CD4-positive, alpha-beta T cell (primary cell): ENCODE data around the gene KLK4. TPM values are rescaled to one million over a fixed set of nuclear protein-coding genes. Genes with fewer than 3 reads are reported as not detected.

Experiments used
- ATAC-seq: fragments of 200-7000 bp; cut with Tn5 transposase; one replicate; pipeline ENCODE4 v1.10.0; 2022; ENCODE audit warnings: mild to moderate bottlenecking; ENCODE audit not compliant: poor library complexity
- CTCF ChIA-PET: fragments of 350-600 bp; sonication (Branson Sonifier 250); formaldehyde crosslinking; loops from one replicate; lab custom pipeline; 2021; ENCODE audit warnings: antibody characterized with exemption, inconsistent platforms; lab: Charles Lee
- POLR2A ChIA-PET: fragments of 350-600 bp; sonication (Branson Sonifier 250); formaldehyde crosslinking; loops from one replicate; lab custom pipeline; 2021; ENCODE audit warnings: antibody characterized with exemption, inconsistent platforms; lab: Charles Lee
- DNase-seq, 14 experiments: peaks; one replicate each; pipeline ENCODE4 v3.0.0-alpha.2; 2013 to 2020; ENCODE audit warnings: mixed read lengths in 2 of 14
- H3K27ac ChIP-seq, 2 donors: one replicate each; pipeline versions ENCODE4 v1.5.1 to v1.7.0; 2013; ENCODE audit warnings: low read length in 2 of 2, low read depth in 1 of 2, mild to moderate bottlenecking in 1 of 2
- H3K27me3 ChIP-seq, 2 experiments: 1 replicate in 1 of 2; 2 replicates in 1 of 2; pipeline versions ENCODE4 v1.6.1 to v1.7.0; 2013; ENCODE audit warnings: low read length in 2 of 2, control low read depth in 1 of 2, mild to moderate bottlenecking in 1 of 2, moderate library complexity in 1 of 2; ENCODE audit not compliant: insufficient read depth in 2 of 2, control insufficient read depth in 1 of 2
- H3K36me3 ChIP-seq: one replicate; pipeline ENCODE4 v1.6.1; 2013; ENCODE audit warnings: low read length, control low read depth; ENCODE audit not compliant: insufficient read depth
- H3K4me1 ChIP-seq: one replicate; pipeline ENCODE4 v1.6.1; 2013; ENCODE audit warnings: low read length, control low read depth; ENCODE audit not compliant: insufficient read depth
- H3K4me3 ChIP-seq: one replicate; pipeline ENCODE4 v1.5.1; 2013; ENCODE audit warnings: mild to moderate bottlenecking, low read length, moderate library complexity
- H3K9me3 ChIP-seq, 2 experiments: 1 replicate in 1 of 2; 2 replicates in 1 of 2; pipeline versions ENCODE4 v1.6.1 to v1.7.0; 2013; ENCODE audit warnings: low read length in 2 of 2, mild to moderate bottlenecking in 2 of 2, control low read depth in 1 of 2, moderate library complexity in 1 of 2; ENCODE audit not compliant: control insufficient read depth in 1 of 2, insufficient read depth in 1 of 2
- H3K27ac Mint-ChIP-seq: one replicate; pipeline ENCODE4 v1.8.0; 2020; ENCODE audit warnings: mixed read lengths
- H3K27me3 Mint-ChIP-seq: one replicate; pipeline ENCODE4 v1.8.0; 2021; ENCODE audit warnings: mixed read lengths
- H3K36me3 Mint-ChIP-seq: one replicate; pipeline ENCODE4 v1.8.0; 2021; ENCODE audit warnings: low read depth, mixed read lengths
- H3K4me1 Mint-ChIP-seq: one replicate; pipeline ENCODE4 v1.8.0; 2021; ENCODE audit warnings: low read depth, mixed read lengths
- H3K4me3 Mint-ChIP-seq: one replicate; pipeline ENCODE4 v1.8.0; 2020; ENCODE audit warnings: mild to moderate bottlenecking, mixed read lengths
- H3K9me3 Mint-ChIP-seq: one replicate; pipeline ENCODE4 v1.8.0; 2020; ENCODE audit warnings: mixed read lengths
- CTCF ChIP-seq: fragments of 200-600 bp; IDR thresholded peaks from one replicate; pipeline ENCODE4 v1.8.0; 2022; ENCODE audit warnings: antibody characterized with exemption, mild to moderate bottlenecking
- intact Hi-C, 2 experiments: fragments of 100-400 bp; cut with DNase I in 1 of 2; cut with micrococcal nuclease in 1 of 2; formaldehyde crosslinking; loops; one replicate each; pipeline versions ENCODE4 v1.15.1 to v1.9.0; 2023 to 2025; cut with DNase I, micrococcal nuclease
- total RNA-seq, 174 experiments: library from RNA in 2 of 174; stranded (reverse) in 2 of 174; gene quantifications; one replicate each; pipeline ENCODE4 v1.2.3 and lab custom pipeline; 2021 to 2026

KLK4 gene
- total RNA-seq, 2 experiments from 2014 or later, result not detected

GRCh38 chr19:50899569-50899968 lies 11.6 kb downstream of the KLK4 start:
- no peaks in the 10 kb centered on the region for H3K4me1 ChIP-seq
- CTCF ChIA-PET, result no interaction called here
- intact Hi-C loops, result no loop called here
- no peak overlapping the region for H3K4me3 ChIP-seq
- peaks cover 0 to 13% of the 10 kb centered on the region in 2 experiments for H3K9me3 ChIP-seq
- no peak overlapping the region for H3K27ac ChIP-seq
- H3K36me3 Mint-ChIP-seq, result no peaks in the 10 kb centered on the region
- no peak overlapping the region for H3K4me3 Mint-ChIP-seq
- no peak for TF ChIP-seq CTCF
- ATAC-seq, result no peak
- H3K27me3 ChIP-seq, result peaks cover 0 to 11% of the 10 kb centered on the region in 2 experiments
- DNase-seq, result no peak
- H3K36me3 ChIP-seq, result no peaks in the 10 kb centered on the region
- POLR2A ChIA-PET, result no interaction called here
- no peaks in the 10 kb centered on the region for H3K4me1 Mint-ChIP-seq
- H3K27ac Mint-ChIP-seq, result no peak overlapping the region
- peaks cover 45% of the 10 kb centered on the region for H3K27me3 Mint-ChIP-seq
- H3K9me3 Mint-ChIP-seq, result no peaks in the 10 kb centered on the region

GRCh38 chr19:50898018-50898417 lies 13.2 kb downstream of the KLK4 start:
- Mint-ChIP-seq H3K36me3 (no peaks in the 10 kb centered on the region), H3K4me1 (no peaks in the 10 kb centered on the region), H3K9me3 (no peaks in the 10 kb centered on the region), H3K4me3 (no peak overlapping the region), H3K27me3 (peaks cover 45% of the 10 kb centered on the region), H3K27ac (no peak overlapping the region)
- Histone ChIP-seq H3K4me1 (no peaks in the 10 kb centered on the region), H3K4me3 (no peak overlapping the region), H3K9me3 (peaks cover 4 to 19% of the 10 kb centered on the region in 2 experiments), H3K27me3 (peaks cover 0 to 12% of the 10 kb centered on the region in 2 experiments), H3K36me3 (no peaks in the 10 kb centered on the region), H3K27ac (no peak overlapping the region)
- ATAC-seq (no peak), DNase-seq (no peak)
- CTCF ChIA-PET, result no interaction called here
- POLR2A ChIA-PET, result no interaction called here
- no peak for TF ChIP-seq CTCF
- intact Hi-C loops, result no loop called here

GRCh38 chr19:50897612-50898011 lies 13.6 kb downstream of the KLK4 start:
- peaks cover 4 to 21% of the 10 kb centered on the region in 2 experiments for H3K9me3 ChIP-seq
- H3K27ac Mint-ChIP-seq, result no peak overlapping the region
- no peak overlapping the region for H3K4me3 ChIP-seq
- H3K27me3 ChIP-seq, result peaks cover under 1 to 15% of the 10 kb centered on the region in 2 experiments
- DNase-seq (no peak), ATAC-seq (no peak)
- intact Hi-C loops, result no loop called here
- no peaks in the 10 kb centered on the region for H3K4me1 Mint-ChIP-seq
- ChIA-PET CTCF (no interaction called here), POLR2A (no interaction called here)
- H3K9me3 Mint-ChIP-seq, result no peaks in the 10 kb centered on the region
- no peak for TF ChIP-seq CTCF
- H3K36me3 ChIP-seq, result no peaks in the 10 kb centered on the region
- H3K27ac ChIP-seq, result no peak overlapping the region
- H3K4me1 ChIP-seq, result no peaks in the 10 kb centered on the region
- H3K36me3 Mint-ChIP-seq, result no peaks in the 10 kb centered on the region
- peaks cover 44% of the 10 kb centered on the region for H3K27me3 Mint-ChIP-seq
- no peak overlapping the region for H3K4me3 Mint-ChIP-seq
